ENCODE results near the gene SPEF1. TPM values are rescaled to one million over a fixed set of nuclear protein-coding genes. Genes with fewer than 3 reads are reported as not detected.
A peak's percentile ranks its signal among the peaks of the same experiment; 100 is the strongest.

SPEF1 gene
- total and polyA plus RNA-seq, 2 of the 13 experiments (the other 11 are each of a cell fraction or from before 2014, with no cell fraction given): 0.11 to 0.27 TPM

DNA sequence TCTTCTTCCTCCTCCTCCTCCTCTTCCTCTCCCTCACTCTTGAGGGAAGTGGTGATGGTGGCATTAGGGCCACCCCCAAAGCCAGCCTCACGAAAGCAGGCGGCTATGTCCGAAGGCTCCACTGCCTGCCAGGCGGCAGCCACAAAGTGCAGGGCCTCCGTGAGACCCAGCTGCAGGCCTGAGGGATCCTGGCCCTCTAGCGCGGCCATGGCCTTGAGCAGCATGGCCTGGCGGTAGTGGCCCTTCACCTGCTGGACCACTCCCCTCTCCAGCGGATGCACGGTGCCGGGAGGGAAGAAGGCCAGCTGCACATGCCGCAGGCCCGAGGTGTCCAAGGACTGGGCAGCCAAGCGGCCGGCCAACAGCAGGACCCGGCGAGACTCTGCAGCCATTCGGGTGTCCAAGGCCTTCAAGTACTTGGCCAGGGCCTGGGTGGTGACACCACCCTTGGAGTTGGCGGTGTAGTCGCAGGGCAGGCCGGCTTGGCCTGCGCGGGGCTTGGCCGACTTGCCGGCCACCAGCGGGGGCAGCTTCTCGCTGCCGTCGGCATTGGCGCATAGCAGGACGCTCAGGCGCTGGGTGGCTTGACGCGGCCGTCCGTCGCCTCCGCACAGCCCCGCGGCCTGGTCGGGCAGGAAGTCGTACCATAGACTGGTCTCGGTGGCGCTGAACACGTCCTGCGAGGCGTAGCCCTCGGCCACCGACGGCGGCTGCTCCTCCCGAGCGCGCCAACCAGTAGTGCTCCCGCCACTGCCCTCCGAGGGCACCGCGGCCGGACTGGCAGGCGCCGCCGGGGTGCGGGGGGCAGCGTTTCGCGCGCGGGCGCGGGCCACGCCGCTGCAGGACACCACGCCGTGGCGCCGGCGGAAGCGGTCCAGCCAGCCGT, 4.2 kb upstream of the SPEF1 start (continued):
- TF ChIP-seq, protein P1, sequence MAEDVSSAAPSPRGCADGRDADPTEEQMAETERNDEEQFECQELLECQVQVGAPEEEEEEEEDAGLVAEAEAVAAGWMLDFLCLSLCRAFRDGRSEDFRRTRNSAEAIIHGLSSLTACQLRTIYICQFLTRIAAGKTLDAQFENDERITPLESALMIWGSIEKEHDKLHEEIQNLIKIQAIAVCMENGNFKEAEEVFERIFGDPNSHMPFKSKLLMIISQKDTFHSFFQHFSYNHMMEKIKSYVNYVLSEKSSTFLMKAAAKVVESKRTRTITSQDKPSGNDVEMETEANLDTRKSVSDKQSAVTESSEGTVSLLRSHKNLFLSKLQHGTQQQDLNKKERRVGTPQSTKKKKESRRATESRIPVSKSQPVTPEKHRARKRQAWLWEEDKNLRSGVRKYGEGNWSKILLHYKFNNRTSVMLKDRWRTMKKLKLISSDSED (CRISPR knock-in tag; IDR thresholded peaks at IDR 0.05): no peak
- TF ChIP-seq ZNF781 (CRISPR knock-in tag; IDR thresholded peaks at IDR 0.05; ENCODE audit: borderline replicate concordance, not compliant biosample characterization): no peak
- peak; percentile 67 for TF ChIP-seq SALL1 (CRISPR knock-in tag; IDR thresholded peaks at IDR 0.05)
- TF ChIP-seq, protein P2, sequence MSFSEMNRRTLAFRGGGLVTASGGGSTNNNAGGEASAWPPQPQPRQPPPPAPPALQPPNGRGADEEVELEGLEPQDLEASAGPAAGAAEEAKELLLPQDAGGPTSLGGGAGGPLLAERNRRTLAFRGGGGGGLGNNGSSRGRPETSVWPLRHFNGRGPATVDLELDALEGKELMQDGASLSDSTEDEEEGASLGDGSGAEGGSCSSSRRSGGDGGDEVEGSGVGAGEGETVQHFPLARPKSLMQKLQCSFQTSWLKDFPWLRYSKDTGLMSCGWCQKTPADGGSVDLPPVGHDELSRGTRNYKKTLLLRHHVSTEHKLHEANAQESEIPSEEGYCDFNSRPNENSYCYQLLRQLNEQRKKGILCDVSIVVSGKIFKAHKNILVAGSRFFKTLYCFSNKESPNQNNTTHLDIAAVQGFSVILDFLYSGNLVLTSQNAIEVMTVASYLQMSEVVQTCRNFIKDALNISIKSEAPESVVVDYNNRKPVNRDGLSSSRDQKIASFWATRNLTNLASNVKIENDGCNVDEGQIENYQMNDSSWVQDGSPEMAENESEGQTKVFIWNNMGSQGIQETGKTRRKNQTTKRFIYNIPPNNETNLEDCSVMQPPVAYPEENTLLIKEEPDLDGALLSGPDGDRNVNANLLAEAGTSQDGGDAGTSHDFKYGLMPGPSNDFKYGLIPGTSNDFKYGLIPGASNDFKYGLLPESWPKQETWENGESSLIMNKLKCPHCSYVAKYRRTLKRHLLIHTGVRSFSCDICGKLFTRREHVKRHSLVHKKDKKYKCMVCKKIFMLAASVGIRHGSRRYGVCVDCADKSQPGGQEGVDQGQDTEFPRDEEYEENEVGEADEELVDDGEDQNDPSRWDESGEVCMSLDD (CRISPR knock-in tag; IDR thresholded peaks at IDR 0.05; ENCODE audit: borderline replicate concordance): no peak
- no peak for TF ChIP-seq ZNF10 (CRISPR knock-in tag; IDR thresholded peaks at IDR 0.05; ENCODE audit: borderline replicate concordance, low read depth)
- TF ChIP-seq ZSCAN20 (CRISPR knock-in tag; IDR thresholded peaks at IDR 0.05; ENCODE audit: borderline replicate concordance): no peak
- TF ChIP-seq, protein P3, sequence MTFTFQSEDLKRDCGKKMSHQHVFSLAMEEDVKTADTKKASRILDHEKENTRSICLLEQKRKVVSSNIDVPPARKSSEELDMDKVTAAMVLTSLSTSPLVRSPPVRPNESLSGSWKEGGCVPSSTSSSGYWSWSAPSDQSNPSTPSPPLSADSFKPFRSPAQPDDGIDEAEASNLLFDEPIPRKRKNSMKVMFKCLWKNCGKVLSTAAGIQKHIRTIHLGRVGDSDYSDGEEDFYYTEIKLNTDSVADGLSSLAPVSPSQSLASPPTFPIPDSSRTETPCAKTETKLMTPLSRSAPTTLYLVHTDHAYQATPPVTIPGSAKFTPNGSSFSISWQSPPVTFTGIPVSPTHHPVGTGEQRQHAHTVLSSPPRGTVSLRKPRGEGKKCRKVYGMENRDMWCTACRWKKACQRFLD (CRISPR knock-in tag; IDR thresholded peaks at IDR 0.05; ENCODE audit: borderline replicate concordance): 0 out of 2 replicates have a peak, but pooled peaks have one; percentile 50
- TF ChIP-seq ZNF766 (CRISPR knock-in tag; IDR thresholded peaks at IDR 0.05; ENCODE audit: borderline replicate concordance): no peak
- TF ChIP-seq JDP2 (CRISPR knock-in tag; IDR thresholded peaks at IDR 0.05; ENCODE audit: borderline replicate concordance): no peak
- TF ChIP-seq ZNF235 (CRISPR knock-in tag; IDR thresholded peaks at IDR 0.05; ENCODE audit: borderline replicate concordance): no peak
- TF ChIP-seq, protein P4, sequence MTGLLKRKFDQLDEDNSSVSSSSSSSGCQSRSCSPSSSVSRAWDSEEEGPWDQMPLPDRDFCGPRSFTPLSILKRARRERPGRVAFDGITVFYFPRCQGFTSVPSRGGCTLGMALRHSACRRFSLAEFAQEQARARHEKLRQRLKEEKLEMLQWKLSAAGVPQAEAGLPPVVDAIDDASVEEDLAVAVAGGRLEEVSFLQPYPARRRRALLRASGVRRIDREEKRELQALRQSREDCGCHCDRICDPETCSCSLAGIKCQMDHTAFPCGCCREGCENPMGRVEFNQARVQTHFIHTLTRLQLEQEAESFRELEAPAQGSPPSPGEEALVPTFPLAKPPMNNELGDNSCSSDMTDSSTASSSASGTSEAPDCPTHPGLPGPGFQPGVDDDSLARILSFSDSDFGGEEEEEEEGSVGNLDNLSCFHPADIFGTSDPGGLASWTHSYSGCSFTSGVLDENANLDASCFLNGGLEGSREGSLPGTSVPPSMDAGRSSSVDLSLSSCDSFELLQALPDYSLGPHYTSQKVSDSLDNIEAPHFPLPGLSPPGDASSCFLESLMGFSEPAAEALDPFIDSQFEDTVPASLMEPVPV (CRISPR knock-in tag; IDR thresholded peaks at IDR 0.05): no peak
- TF ChIP-seq ZNF383 (CRISPR knock-in tag; IDR thresholded peaks at IDR 0.05; ENCODE audit: borderline replicate concordance): no peak
- TF ChIP-seq, protein P5, sequence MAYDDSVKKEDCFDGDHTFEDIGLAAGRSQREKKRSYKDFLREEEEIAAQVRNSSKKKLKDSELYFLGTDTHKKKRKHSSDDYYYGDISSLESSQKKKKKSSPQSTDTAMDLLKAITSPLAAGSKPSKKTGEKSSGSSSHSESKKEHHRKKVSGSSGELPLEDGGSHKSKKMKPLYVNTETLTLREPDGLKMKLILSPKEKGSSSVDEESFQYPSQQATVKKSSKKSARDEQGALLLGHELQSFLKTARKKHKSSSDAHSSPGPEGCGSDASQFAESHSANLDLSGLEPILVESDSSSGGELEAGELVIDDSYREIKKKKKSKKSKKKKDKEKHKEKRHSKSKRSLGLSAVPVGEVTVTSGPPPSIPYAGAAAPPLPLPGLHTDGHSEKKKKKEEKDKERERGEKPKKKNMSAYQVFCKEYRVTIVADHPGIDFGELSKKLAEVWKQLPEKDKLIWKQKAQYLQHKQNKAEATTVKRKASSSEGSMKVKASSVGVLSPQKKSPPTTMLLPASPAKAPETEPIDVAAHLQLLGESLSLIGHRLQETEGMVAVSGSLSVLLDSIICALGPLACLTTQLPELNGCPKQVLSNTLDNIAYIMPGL (CRISPR knock-in tag; IDR thresholded peaks at IDR 0.05; ENCODE audit: borderline replicate concordance in 1 of 2, low read depth in 1 of 2): 0 out of 4 replicates have a peak, but pooled peaks of 1 of the 2 experiments have one; percentile 26
- no peak for TF ChIP-seq ZNF496 (CRISPR knock-in tag; IDR thresholded peaks at IDR 0.05; ENCODE audit: insufficient replicate concordance)
- no peak for TF ChIP-seq ZBTB42 (CRISPR knock-in tag; IDR thresholded peaks at IDR 0.05)
- TF ChIP-seq MATR3 (CRISPR knock-in tag; IDR thresholded peaks at IDR 0.05): no peak
